HepG2 (cell line): ENCODE measurements around the gene EPHA2. TPM values are rescaled to one million over a fixed set of nuclear protein-coding genes. Genes with fewer than 3 reads are reported as not detected.

Experiments used
- AGO1 ChIP-seq: fragments of 200-400 bp; formaldehyde crosslinking; IDR thresholded peaks from 2 replicates; pipeline ENCODE4 v1.6.1; 2017; ENCODE audit warnings: mild to moderate bottlenecking, low read depth, low read length, moderate library complexity; ENCODE audit not compliant: poor library complexity, severe bottlenecking
- ASH2L ChIP-seq: fragments of 300-600, 200-600 bp; sonication (generic); IDR thresholded peaks from 2 replicates; pipeline ENCODE4 v1.7.0; 2017; ENCODE audit warnings: low read depth, mild to moderate bottlenecking, moderate library complexity, mixed read lengths, low read length; ENCODE audit not compliant: insufficient read length
- CHD4 ChIP-seq: fragments of 200-600 bp; sonication (generic); IDR thresholded peaks from 2 replicates; pipeline ENCODE4 v1.7.0; 2017; ENCODE audit warnings: mild to moderate bottlenecking, low read length, borderline replicate concordance
- GFI1 ChIP-seq: sonication (generic); formaldehyde crosslinking; IDR thresholded peaks from 2 replicates; pipeline ENCODE4 v1.5.0; 2020; ENCODE audit warnings: missing genetic modification reagents, mild to moderate bottlenecking, borderline replicate concordance
- HNF4A ChIP-seq: sonication (generic); formaldehyde crosslinking; IDR thresholded peaks from 2 replicates; pipeline ENCODE4 v1.4.0; 2020; ENCODE audit warnings: missing genetic modification reagents
- XRCC5 ChIP-seq: fragments of 200-400 bp; formaldehyde crosslinking; optimal IDR thresholded peaks from 2 replicates; pipeline ENCODE3; 2017; ENCODE audit warnings: mild to moderate bottlenecking, low read length
- ZBTB7B ChIP-seq: sonication (generic); formaldehyde crosslinking; IDR thresholded peaks from 2 replicates; pipeline ENCODE4 v1.4.0; 2020; ENCODE audit warnings: missing genetic modification reagents
- ZNF232 ChIP-seq: sonication (generic); formaldehyde crosslinking; IDR thresholded peaks from 2 replicates; pipeline ENCODE4 v1.4.0; 2020; ENCODE audit warnings: missing genetic modification reagents, borderline replicate concordance
- polyA plus RNA-seq, 8 experiments: library from polyadenylated mRNA; depleted of rRNA in 3 of 8; stranded (reverse) in 7 of 8; unstranded in 1 of 8; fragments of >200 nt; fragmentation: Illumina TruSeq in 4 of 8; extraction: Trizol in 4 of 8; gene quantifications; 2 replicates each; pipeline versions ENCODE4 v1.2.1 to v1.2.3, GENCODE V29; 2011 to 2016; ENCODE audit warnings: low read depth in 4 of 8, missing spikeins in 1 of 8, mixed read lengths in 1 of 8; ENCODE audit not compliant: insufficient read depth in 1 of 8
- total RNA-seq, 5 experiments: library from RNA; depleted of rRNA; stranded (reverse); fragments of >200 nt; fragmentation: Illumina TruSeq; extraction: Trizol; gene quantifications; 2 replicates each; pipeline ENCODE4 v1.2.3, GENCODE V29; 2016; ENCODE audit warnings: low read depth in 1 of 5
- TF ChIP-seq, protein P1 (sequence below): sonication (generic); formaldehyde crosslinking; IDR thresholded peaks from 2 replicates; pipeline ENCODE4 v1.4.0; 2020; ENCODE audit warnings: missing genetic modification reagents
- TF ChIP-seq, protein P2 (sequence below): IDR thresholded peaks from 2 replicates; pipeline ENCODE4 v1.6.1; 2018; ENCODE audit warnings: missing genetic modification reagents

EPHA2 gene
- total and polyA plus RNA-seq, 2 of the 13 experiments (the other 11 are each of a cell fraction or from before 2014, with no cell fraction given): 33.6 to 53.6 TPM

DNA sequence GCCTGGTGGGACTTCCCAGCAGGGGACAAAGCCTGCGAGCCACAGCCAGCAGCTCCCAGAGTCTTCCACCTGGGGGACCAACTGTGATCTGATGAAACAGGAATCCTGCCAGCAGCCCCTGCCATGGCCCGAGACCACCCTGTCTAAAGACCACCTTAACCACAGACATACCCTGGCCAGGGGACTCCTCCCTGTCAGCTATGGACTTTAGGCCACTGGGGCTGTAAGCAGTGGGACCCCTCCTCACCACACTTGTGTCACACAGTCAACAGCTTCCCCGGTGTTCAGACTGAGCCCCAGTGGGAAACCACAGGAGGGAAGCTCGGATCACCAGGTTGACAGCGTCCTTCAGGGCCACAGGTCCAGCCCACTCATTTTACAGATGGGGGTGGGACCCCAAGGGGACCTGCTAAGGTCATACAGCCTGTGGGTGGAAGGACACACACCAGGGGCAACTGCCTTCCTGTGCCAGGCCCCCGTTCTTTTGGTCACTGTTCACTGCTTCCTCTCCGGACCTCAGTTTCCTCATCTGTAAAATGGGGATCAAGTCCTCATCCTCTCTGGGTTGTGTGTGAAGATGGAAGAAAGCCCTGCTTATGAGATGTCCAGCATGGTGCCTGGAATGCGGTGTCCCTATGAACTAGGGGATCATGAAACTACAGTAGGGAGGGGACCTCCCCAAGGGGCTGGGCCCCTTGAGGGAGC lies 11.4 kb downstream of the EPHA2 start (continued):
- TF ChIP-seq CHD4 (peak; percentile 94), AGO1 (no peak), ZNF232 (CRISPR knock-in tag) (peak; percentile 24; the same call in 1 of the 2 replicates), ZBTB7B (CRISPR knock-in tag) (peak; percentile 54; the same call in 1 of the 2 replicates), ASH2L (peak; percentile 42), GFI1 (CRISPR knock-in tag) (0 out of 2 replicates have a peak, but pooled peaks have one; percentile 0), HNF4A (0 out of 2 replicates have a peak, but pooled peaks have one; percentile 11), XRCC5 (peak; percentile 3)
- TF ChIP-seq, protein P1, sequence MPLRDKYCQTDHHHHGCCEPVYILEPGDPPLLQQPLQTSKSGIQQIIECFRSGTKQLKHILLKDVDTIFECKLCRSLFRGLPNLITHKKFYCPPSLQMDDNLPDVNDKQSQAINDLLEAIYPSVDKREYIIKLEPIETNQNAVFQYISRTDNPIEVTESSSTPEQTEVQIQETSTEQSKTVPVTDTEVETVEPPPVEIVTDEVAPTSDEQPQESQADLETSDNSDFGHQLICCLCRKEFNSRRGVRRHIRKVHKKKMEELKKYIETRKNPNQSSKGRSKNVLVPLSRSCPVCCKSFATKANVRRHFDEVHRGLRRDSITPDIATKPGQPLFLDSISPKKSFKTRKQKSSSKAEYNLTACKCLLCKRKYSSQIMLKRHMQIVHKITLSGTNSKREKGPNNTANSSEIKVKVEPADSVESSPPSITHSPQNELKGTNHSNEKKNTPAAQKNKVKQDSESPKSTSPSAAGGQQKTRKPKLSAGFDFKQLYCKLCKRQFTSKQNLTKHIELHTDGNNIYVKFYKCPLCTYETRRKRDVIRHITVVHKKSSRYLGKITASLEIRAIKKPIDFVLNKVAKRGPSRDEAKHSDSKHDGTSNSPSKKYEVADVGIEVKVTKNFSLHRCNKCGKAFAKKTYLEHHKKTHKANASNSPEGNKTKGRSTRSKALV (CRISPR knock-in tag): no peak
- TF ChIP-seq, protein P2, sequence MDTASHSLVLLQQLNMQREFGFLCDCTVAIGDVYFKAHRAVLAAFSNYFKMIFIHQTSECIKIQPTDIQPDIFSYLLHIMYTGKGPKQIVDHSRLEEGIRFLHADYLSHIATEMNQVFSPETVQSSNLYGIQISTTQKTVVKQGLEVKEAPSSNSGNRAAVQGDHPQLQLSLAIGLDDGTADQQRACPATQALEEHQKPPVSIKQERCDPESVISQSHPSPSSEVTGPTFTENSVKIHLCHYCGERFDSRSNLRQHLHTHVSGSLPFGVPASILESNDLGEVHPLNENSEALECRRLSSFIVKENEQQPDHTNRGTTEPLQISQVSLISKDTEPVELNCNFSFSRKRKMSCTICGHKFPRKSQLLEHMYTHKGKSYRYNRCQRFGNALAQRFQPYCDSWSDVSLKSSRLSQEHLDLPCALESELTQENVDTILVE: no peak
